Keratinocyte (primary cell): ENCODE results near the gene S1PR3.

Experiments
- CTCF ChIP-seq, 3 experiments: IDR thresholded peaks in 1 of 3; conservative IDR thresholded peaks in 1 of 3; optimal IDR thresholded peaks in 1 of 3; 2 replicates in 2 of 3; 3 replicates in 1 of 3; pipeline versions ENCODE3 to v1.5.1; 2011; ENCODE audit warnings: low read length in 3 of 3, mild to moderate bottlenecking in 3 of 3, moderate library complexity in 2 of 3, control low read depth in 1 of 3, inconsistent platforms in 1 of 3; ENCODE audit not compliant: insufficient read depth in 2 of 3; ENCODE audit errors: extremely low read depth in 1 of 3
- EZH2 ChIP-seq: IDR thresholded peaks from one replicate; pipeline ENCODE4 v1.6.1; 2012; ENCODE audit warnings: inconsistent platforms, mild to moderate bottlenecking, low read length, moderate library complexity

- TF ChIP-seq CTCF (optimal IDR thresholded peaks at IDR 0.05 in 1 of 3, IDR thresholded peaks at IDR 0.05 in 1 of 3, conservative IDR thresholded peaks at IDR 0.05 in 1 of 3; ENCODE audit: extremely low read depth in 1 of 3, insufficient read depth in 2 of 3, low read length in 3 of 3) (no peak), EZH2 (no peak)
Measured at GRCh38 chr9:88945636-88946333, 45.5 kb upstream of the S1PR3 start.
